Renal cortical epithelial cell (primary cell): ENCODE measurements around the gene SLC22A14. TPM values are rescaled to one million over a fixed set of nuclear protein-coding genes. Genes with fewer than 3 reads are reported as not detected.

Experiments
- DNase-seq: peaks from one replicate; pipeline ENCODE4 v3.0.0-alpha.2; 2011; ENCODE audit warnings: low read depth
- total RNA-seq: library from RNA; depleted of rRNA; stranded (reverse); fragments of >200 nt; gene quantifications from 2 replicates; pipeline ENCODE4 v1.2.3, GENCODE V29; 2014

The SLC22A14 gene
- total RNA-seq, 1 donor from 2014 or later: 0.45 TPM

- no peak for DNase-seq
Observed at GRCh38 chr3:38345879-38346586, 63.9 kb downstream of the SLC22A14 start.

DNA sequence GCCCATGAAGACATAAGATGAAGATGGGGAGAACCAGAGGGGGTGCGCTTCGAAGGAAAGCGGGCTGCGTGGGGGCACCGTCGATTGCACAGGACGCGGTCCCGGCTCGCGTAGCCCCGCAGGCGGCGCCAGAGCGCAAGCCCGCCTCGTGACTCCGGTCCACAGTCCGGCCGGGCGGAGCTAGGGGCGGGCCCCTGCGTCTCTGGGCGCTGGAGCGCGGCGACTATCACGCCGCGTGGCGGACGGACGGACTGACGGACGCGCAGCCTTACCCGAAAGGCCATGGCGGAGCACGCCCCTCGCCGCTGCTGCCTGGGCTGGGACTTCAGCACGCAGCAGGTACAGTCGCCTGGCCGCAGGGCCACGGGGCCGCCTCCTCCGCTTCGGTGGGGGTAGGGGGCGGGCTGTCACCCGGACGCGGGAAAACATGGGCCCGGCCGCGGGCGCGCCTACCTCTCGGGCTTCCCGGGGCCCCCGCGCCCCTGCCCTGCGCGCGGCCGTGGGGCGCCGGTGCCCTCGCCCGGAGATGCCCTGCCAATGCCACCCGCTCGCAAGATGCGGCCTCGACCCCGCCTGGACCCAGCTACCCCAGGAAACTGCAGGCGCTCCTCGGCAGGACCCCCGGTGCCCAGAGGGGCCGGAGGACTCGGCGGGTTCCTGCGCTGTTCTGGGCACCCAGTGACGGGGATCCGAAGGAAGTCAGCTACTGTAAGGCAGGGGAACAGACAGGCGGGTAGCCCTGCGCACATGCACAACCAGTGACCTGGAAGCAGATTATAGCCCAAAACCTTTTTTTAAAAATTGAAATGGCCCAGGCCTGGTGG, 64.7 kb downstream of the SLC22A14 start, which contains the start of gene XYLB:
Gene XYLB, plus strand, starts transcription at position 199 of the 824 bp plus-strand sequence. Its CDS starts 84 bp downstream, at position 283.
- peak; percentile 49 for DNase-seq

DNA sequence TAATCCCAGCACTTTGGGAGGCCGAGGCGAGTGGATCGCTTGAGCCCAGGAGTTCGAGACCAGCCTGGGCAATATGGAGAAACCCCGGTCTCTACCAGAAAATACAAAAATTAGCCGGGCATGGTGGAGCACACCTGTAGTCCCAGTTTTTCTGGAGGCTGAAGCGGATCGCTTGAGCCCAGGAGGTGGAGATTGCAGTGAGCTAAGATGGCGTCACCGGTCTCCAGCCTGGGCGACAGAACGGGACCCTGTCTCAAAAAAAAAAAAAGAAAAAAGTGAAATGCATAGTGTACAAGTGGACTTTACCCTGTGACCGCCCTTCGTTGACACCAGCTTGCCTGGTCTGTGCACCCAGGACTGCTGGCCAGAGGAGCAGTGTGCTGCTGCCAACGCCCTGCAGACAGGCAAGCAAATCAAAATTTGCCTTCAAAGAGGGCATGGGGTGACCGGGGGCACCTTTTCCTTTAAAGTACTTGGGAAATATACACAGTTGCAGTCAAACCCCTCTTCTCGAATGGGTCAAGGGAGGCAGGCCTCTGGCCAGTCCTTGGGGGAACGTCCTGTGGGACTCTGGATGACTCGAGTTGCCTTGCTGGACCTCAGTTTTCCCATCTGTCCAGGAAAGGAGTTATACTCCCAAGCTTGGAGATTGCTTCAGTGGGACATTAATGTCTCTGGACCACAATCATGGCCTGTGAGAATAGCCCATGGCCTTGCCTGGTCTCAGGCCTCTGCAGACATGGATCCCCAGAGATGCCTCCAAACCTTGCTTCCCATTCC, 65.5 kb downstream of the SLC22A14 start:
- DNase-seq: no peak

GRCh38 chr3:38348903-38349302, 66.8 kb downstream of the SLC22A14 start:
- DNase-seq: peak; percentile 67

- no peak for DNase-seq
Observed at GRCh38 chr3:38349684-38350359, 67.7 kb downstream of the SLC22A14 start.

DNA sequence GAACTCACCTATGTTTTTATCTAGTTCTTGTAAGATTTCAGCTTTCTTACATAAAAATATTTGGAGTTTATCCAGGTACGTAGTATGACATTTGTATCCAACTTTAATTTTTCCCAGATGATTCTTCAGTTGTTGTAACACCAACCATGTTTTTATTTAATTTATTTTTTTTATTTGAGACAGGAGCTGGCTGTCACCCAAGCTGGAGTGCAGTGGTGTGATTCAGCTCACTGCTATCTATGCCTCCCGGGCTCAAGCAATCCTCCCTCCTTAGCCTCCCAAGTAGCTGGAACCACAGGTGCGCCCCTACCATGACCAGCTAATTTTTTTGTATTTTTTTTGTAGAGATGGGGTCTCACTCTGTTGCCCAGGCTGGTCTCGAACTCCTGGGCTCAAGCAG, 71.1 kb downstream of the SLC22A14 start:
- no peak for DNase-seq

GRCh38 chr3:38354588-38355330, 72.7 kb downstream of the SLC22A14 start:
- DNase-seq: peak; percentile 49

DNA sequence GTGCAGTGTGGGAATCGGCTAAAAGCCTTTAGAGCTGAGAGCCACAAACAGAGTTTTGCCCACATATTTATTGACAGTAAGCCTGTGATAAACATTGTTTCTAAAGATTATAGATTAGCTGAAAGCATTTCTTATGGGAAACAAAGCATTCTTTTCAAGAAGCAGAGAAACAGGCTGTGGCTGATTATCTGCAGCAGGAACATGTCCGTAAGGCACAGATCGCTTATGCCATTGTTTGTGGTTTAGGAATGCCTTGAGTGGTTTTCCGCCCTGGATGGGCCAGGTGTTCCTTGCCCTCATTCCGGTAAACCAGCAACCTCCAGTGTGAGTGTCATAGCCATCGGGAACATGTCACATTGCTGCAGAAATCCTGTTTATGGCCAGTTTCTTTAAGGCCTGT, 76.9 kb downstream of the SLC22A14 start:
- DNase-seq: no peak

DNA sequence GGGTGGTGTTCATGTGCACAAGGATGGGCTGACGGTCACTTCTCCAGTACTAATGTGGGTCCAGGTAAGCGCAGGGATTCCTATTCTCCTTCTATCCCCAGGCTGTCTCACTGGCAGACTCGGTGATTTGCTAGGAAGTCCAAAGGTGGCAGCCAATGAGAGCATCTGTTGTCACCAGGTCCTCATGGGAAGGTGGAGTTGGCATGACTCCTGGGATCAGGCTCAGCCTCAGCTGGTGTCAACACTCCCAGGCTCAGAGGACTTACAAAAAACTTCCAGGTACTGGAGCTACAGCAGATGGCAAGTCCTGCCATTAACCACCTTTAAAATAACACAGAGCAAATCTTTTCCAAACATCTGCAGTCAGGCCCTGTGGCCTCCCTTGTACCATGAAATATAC, 78.3 kb downstream of the SLC22A14 start:
- no peak for DNase-seq

DNA sequence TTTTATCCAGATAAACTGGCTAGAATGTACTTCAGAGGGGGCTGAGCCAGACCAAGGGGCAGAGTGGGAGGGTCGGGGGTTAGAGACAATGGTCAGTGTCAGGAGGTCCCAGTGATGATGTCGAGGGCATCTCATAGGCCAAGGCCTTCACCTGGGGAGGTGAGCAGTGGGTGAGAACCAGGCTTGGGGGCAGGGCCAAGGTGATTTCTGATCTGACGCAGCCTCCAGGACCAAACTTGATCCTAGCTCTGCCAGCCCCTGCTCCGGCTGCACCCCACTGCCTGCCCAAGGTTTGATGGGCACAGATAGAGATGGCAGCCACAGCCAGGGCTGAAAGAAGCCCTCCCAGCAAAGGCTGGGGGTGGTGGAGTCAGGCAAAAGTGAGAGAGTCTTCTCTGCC, 79.4 kb downstream of the SLC22A14 start:
- DNase-seq: no peak

DNA sequence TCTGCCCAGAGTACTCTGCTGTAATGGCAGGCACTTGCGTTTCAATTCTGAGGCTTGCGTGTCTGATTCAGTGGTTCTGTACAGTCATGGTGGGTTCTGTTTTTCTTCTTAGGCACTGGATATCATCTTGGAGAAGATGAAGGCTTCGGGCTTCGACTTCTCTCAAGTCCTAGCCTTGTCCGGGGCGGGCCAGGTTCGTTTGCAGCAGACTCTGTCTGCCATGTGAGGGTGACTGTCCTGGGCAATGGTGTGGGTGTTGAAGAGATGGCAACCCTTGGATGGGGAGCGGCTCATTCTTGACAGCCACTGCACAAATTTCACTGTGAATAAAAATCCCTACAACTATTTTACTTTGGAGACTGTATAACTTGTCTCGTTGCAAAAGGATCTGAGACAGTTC, 80.7 kb downstream of the SLC22A14 start:
- DNase-seq: no peak

GRCh38 chr3:38364721-38365400, 82.8 kb downstream of the SLC22A14 start:
- DNase-seq: no peak

- no peak for DNase-seq
Observed at GRCh38 chr3:38365469-38366062, 83.5 kb downstream of the SLC22A14 start.

DNA sequence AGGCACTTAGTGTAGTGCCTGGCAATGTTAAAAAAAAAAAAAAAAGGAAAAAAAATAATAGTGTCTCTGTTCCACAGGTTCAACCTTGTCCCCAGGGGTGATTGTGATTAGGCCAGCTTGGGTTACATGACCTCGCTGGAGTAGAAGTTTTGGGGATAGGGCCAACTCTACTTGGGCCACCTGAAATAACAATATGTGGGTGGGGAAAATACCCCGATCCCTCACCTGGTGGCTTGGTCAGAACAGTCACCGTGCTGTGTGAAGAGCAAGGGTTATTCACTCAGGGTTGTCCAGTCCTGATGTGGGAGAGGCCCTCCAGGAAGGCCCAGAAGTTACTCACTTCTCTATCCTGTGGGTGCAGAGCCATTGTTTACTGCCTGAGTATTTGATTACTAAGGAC, 84.0 kb downstream of the SLC22A14 start:
- DNase-seq: no peak

DNA sequence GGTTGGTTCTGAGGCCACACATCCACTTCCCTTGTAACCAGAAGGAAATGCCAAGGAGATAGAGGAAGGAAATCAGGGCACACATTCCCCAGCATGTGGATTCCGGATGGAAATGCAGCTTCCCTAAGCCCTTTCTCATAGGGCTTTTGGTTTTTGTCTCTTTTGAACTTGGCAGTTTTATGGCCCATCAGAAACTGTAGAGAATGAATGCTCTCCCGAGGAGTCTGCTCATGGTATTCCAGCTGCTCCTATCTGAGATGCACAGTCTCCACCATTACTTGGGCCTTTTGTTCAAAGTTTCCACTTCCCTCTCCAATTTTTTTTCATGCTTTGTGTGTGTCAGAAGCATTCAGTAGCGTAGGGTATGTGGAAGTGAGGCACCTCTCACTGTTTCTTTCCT, 85.7 kb downstream of the SLC22A14 start:
- DNase-seq: no peak

Other genes with a start within 250 kb of the SLC22A14 start
- gene DLEC1, start 243.1 kb upstream of the SLC22A14 start, total RNA-seq: 0.20 TPM in 1 of 2 replicates, not detected in the other
- gene ACAA1, start 145.2 kb upstream of the SLC22A14 start, total RNA-seq: 22.7 and 55.0 TPM in 2 replicates
- gene MYD88, start 143.6 kb upstream of the SLC22A14 start, total RNA-seq: 22.7 and 28.7 TPM in 2 replicates
- 66.0 and 73.8 TPM in 2 replicates for gene OXSR1, start 116.8 kb upstream of the SLC22A14 start, total RNA-seq
- 0.25 TPM in 1 of 2 replicates, not detected in the other for gene SLC22A13, start 16.5 kb upstream of the SLC22A14 start, total RNA-seq
- 1.0 TPM in 2 replicates for gene XYLB, start 64.5 kb downstream of the SLC22A14 start, total RNA-seq
- 3.5 and 11.8 TPM in 2 replicates for gene ACVR2B, start 171.6 kb downstream of the SLC22A14 start, total RNA-seq
- 6.9 and 11.4 TPM in 2 replicates for gene EXOG, start 214.0 kb downstream of the SLC22A14 start, total RNA-seq